Calu3 (cell line): ENCODE data around the gene CUBN. TPM values are rescaled to one million over a fixed set of nuclear protein-coding genes. Genes with fewer than 3 reads are reported as not detected.
"Not testable (repeated sequence)": the region's sequence is repeated elsewhere in the genome, so short reads cannot be mapped to it uniquely, and the experiment has no call there.

Source experiments
- BruUV-seq: library from RNA; stranded (reverse); fragments of 400-500 nt; replicated peaks from 2 replicates; lab custom pipeline; 2021; lab: Mats Ljungman, UMichigan
- CTCF ChIA-PET: fragments of 300-600 bp; sonication (Branson Sonifier 250); formaldehyde crosslinking; loops from one replicate; lab custom pipeline; 2022; ENCODE audit warnings: antibody characterized with exemption; lab: Charles Lee
- DNase-seq: peaks from one replicate; pipeline ENCODE4 v3.0.0; 2022
- H3K27ac Mint-ChIP-seq: one replicate; pipeline ENCODE4 v1.8.0; 2022; ENCODE audit warnings: mixed read lengths; ENCODE audit not compliant: unreplicated experiment
- H3K27me3 Mint-ChIP-seq: one replicate; pipeline ENCODE4 v1.8.0; 2022; ENCODE audit warnings: mixed read lengths; ENCODE audit not compliant: unreplicated experiment
- H3K36me3 Mint-ChIP-seq: one replicate; pipeline ENCODE4 v1.8.0; 2022; ENCODE audit warnings: mild to moderate bottlenecking, moderate library complexity, mixed read lengths; ENCODE audit not compliant: insufficient read depth, unreplicated experiment
- H3K4me1 Mint-ChIP-seq: one replicate; pipeline ENCODE4 v1.8.0; 2022; ENCODE audit warnings: mild to moderate bottlenecking, low read depth, mixed read lengths; ENCODE audit not compliant: unreplicated experiment
- H3K4me3 Mint-ChIP-seq: one replicate; pipeline ENCODE4 v1.8.0; 2022; ENCODE audit warnings: mild to moderate bottlenecking, low read depth, moderate library complexity, mixed read lengths; ENCODE audit not compliant: unreplicated experiment
- H3K9me3 Mint-ChIP-seq: one replicate; pipeline ENCODE4 v1.8.0; 2022; ENCODE audit warnings: low read depth, mixed read lengths; ENCODE audit not compliant: unreplicated experiment
- intact Hi-C: fragments of 100-400 bp; cut with micrococcal nuclease; formaldehyde crosslinking; loops from one replicate; pipeline ENCODE4 v1.10.0; 2022; ENCODE audit not compliant: unreplicated experiment
- total RNA-seq: library from RNA; stranded (reverse); gene quantifications from 2 replicates; pipeline ENCODE4 v1.2.3, GENCODE V29; 2022
- TF ChIP-seq, protein P1 (sequence below): fragments of 200-600 bp; IDR thresholded peaks from one replicate; pipeline ENCODE4 v1.8.0; 2022; ENCODE audit warnings: antibody characterized with exemption; ENCODE audit not compliant: unreplicated experiment

The CUBN gene
- total RNA-seq, 1 experiment from 2014 or later = 0.92 TPM

DNA sequence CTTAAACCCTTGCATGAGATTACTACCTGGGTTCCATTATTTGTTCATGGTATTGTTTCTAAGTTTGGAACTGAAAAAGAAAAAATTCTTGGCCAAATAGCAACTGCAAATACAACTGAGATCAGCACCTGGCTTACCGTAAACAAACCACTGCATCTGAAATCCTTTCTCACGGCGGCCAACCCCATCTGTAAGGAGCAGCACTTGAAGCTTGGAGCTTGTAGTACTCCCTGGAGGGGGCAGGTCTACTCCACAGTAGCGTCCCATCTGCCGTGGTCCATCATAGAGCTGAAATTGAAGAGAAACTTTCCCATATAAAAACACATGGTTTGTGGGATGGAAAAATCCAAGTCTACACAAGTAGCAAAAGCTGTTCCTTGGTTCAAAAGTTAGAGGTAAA is 109.9 kb downstream of the CUBN start:
- H3K36me3 Mint-ChIP-seq = no peaks in the 10 kb centered on the region
- H3K9me3 Mint-ChIP-seq = no peaks in the 10 kb centered on the region
- H3K27me3 Mint-ChIP-seq = no peaks in the 10 kb centered on the region
- no peak overlapping the region for H3K27ac Mint-ChIP-seq
- TF ChIP-seq, protein P1, sequence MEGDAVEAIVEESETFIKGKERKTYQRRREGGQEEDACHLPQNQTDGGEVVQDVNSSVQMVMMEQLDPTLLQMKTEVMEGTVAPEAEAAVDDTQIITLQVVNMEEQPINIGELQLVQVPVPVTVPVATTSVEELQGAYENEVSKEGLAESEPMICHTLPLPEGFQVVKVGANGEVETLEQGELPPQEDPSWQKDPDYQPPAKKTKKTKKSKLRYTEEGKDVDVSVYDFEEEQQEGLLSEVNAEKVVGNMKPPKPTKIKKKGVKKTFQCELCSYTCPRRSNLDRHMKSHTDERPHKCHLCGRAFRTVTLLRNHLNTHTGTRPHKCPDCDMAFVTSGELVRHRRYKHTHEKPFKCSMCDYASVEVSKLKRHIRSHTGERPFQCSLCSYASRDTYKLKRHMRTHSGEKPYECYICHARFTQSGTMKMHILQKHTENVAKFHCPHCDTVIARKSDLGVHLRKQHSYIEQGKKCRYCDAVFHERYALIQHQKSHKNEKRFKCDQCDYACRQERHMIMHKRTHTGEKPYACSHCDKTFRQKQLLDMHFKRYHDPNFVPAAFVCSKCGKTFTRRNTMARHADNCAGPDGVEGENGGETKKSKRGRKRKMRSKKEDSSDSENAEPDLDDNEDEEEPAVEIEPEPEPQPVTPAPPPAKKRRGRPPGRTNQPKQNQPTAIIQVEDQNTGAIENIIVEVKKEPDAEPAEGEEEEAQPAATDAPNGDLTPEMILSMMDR = no peak
- no peak overlapping the region for H3K4me3 Mint-ChIP-seq
- no TSS peak for BruUV-seq
- intact Hi-C loops = loop anchor here (5.0 kb wide), 2 partner anchors 83 to 127 kb away; no protein-coding TSS in a partner anchor
- peaks cover 8% of the 10 kb centered on the region for H3K4me1 Mint-ChIP-seq
- DNase-seq = no peak
- CTCF ChIA-PET = interaction anchor here (0.9 kb wide), 1 partner anchor 10 kb away, joined by 3 read pairs; no protein-coding TSS in a partner anchor

- CTCF ChIA-PET, H3K36me3 Mint-ChIP-seq, H3K9me3 Mint-ChIP-seq, H3K4me1 Mint-ChIP-seq, intact Hi-C loops, BruUV-seq, DNase-seq, H3K27ac Mint-ChIP-seq, H3K4me3 Mint-ChIP-seq: not testable (repeated sequence)
- peaks cover 15% of the 10 kb centered on the region for H3K27me3 Mint-ChIP-seq
Observed at GRCh38 chr10:17013131-17013983, 116.3 kb downstream of the CUBN start.

DNA sequence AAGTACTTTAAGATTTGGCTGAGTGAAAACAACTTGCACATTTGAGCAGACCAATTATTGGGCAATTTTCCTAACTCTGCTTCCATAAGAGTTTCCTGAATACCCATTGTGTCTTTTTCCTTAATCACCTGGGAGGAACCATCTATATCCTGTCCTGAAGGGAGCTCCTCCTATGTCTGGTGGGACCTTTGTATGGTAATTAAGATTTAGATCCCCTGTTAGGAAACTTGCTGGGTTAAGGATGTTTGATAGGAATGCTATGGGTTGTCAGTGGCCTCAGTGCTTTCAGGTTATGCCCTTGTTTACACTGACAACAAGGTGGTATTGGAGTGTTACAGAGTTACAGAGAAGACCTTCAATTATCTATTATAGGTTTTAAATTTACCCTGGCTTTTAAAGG is 116.9 kb downstream of the CUBN start:
- H3K9me3 Mint-ChIP-seq, H3K36me3 Mint-ChIP-seq, BruUV-seq, DNase-seq, H3K4me1 Mint-ChIP-seq, H3K4me3 Mint-ChIP-seq, H3K27ac Mint-ChIP-seq, intact Hi-C loops, CTCF ChIA-PET: not testable (repeated sequence)
- peaks cover 15% of the 10 kb centered on the region for H3K27me3 Mint-ChIP-seq

- TF ChIP-seq, protein P1 = no peak
- DNase-seq = no peak
- intact Hi-C loops = no loop called here
- Mint-ChIP-seq H3K4me3 (no peak overlapping the region), H3K27me3 (peaks cover 15% of the 10 kb centered on the region), H3K36me3 (no peaks in the 10 kb centered on the region), H3K4me1 (no peaks in the 10 kb centered on the region), H3K27ac (no peak overlapping the region), H3K9me3 (no peaks in the 10 kb centered on the region)
- BruUV-seq = no TSS peak
- CTCF ChIA-PET = interaction anchor here (0.5 to 0.9 kb wide), 2 partner anchors 10 to 606 kb away, joined by 3 read pairs; no protein-coding TSS in a partner anchor
Observed at GRCh38 chr10:17010363-17011145, 119.1 kb downstream of the CUBN start.

DNA sequence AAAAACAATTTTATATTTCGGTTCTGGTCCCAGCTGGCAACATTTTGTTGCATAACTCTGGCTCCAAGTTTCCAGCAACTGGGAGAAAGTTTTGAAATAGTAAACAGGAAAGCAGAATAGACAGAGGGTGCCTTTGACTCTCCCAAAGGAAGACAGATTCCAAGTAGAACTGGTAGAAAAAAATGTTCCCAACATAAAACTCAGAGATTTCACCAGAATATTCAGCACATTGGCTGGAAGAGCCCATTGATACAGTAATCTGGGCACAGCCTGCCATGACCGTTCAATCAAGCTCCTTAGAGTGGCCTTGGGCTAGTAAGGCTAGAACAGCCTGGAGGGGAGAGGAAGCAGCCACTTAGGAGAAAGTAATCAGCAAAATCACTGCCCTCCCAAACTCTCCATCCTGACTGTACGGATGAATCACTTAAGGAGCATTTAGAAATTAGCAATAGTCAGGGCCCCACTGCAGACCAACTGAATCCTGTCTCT is 120.4 kb downstream of the CUBN start:
- peaks cover 19% of the 10 kb centered on the region for H3K27me3 Mint-ChIP-seq
- intact Hi-C loops = no loop called here
- BruUV-seq = no TSS peak
- CTCF ChIA-PET = no interaction called here
- H3K36me3 Mint-ChIP-seq = no peaks in the 10 kb centered on the region
- TF ChIP-seq, protein P1 = no peak
- no peak overlapping the region for H3K27ac Mint-ChIP-seq
- H3K4me3 Mint-ChIP-seq = no peak overlapping the region
- H3K9me3 Mint-ChIP-seq = no peaks in the 10 kb centered on the region
- no peak for DNase-seq
- no peaks in the 10 kb centered on the region for H3K4me1 Mint-ChIP-seq
